ENCODE data around the gene ZFAND2A. TPM values are rescaled to one million over a fixed set of nuclear protein-coding genes. Genes with fewer than 3 reads are reported as not detected.

ZFAND2A gene
- total RNA-seq, 1 experiment from 2014 or later = 14.5 TPM

DNA sequence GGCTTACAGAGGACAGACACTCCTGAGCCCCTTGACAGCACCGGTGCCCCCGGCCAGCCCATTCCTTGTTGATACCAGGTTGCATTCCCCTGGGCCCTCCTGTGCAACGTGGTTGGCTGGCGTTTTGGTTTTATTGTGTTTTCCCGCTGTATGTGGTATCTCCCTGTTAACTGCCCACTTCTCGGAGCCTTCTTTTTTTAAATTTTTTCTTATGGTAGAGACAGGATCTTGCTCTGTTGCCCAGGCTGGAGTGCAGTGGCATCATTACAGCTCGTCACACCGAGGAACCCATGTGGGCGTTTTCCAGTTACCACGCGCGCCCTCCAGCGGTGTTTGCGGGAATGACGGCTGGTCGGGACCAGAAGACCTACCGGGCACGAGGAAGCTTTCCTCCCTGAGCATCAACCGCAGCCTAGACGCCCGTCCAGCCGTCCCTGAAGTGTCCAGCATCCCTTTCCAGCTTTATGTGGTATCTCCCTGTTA, 16.9 kb upstream of the ZFAND2A start (continued):
- TF ChIP-seq, protein P1, sequence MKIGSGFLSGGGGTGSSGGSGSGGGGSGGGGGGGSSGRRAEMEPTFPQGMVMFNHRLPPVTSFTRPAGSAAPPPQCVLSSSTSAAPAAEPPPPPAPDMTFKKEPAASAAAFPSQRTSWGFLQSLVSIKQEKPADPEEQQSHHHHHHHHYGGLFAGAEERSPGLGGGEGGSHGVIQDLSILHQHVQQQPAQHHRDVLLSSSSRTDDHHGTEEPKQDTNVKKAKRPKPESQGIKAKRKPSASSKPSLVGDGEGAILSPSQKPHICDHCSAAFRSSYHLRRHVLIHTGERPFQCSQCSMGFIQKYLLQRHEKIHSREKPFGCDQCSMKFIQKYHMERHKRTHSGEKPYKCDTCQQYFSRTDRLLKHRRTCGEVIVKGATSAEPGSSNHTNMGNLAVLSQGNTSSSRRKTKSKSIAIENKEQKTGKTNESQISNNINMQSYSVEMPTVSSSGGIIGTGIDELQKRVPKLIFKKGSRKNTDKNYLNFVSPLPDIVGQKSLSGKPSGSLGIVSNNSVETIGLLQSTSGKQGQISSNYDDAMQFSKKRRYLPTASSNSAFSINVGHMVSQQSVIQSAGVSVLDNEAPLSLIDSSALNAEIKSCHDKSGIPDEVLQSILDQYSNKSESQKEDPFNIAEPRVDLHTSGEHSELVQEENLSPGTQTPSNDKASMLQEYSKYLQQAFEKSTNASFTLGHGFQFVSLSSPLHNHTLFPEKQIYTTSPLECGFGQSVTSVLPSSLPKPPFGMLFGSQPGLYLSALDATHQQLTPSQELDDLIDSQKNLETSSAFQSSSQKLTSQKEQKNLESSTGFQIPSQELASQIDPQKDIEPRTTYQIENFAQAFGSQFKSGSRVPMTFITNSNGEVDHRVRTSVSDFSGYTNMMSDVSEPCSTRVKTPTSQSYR (CRISPR knock-in tag; IDR thresholded peaks at IDR 0.05) = no peak
- peak; percentile 98 for TF ChIP-seq ZNF121 (CRISPR knock-in tag; IDR thresholded peaks at IDR 0.05)
- TF ChIP-seq, protein P2, sequence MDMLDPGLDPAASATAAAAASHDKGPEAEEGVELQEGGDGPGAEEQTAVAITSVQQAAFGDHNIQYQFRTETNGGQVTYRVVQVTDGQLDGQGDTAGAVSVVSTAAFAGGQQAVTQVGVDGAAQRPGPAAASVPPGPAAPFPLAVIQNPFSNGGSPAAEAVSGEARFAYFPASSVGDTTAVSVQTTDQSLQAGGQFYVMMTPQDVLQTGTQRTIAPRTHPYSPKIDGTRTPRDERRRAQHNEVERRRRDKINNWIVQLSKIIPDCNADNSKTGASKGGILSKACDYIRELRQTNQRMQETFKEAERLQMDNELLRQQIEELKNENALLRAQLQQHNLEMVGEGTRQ (CRISPR knock-in tag; IDR thresholded peaks at IDR 0.05) = no peak

DNA sequence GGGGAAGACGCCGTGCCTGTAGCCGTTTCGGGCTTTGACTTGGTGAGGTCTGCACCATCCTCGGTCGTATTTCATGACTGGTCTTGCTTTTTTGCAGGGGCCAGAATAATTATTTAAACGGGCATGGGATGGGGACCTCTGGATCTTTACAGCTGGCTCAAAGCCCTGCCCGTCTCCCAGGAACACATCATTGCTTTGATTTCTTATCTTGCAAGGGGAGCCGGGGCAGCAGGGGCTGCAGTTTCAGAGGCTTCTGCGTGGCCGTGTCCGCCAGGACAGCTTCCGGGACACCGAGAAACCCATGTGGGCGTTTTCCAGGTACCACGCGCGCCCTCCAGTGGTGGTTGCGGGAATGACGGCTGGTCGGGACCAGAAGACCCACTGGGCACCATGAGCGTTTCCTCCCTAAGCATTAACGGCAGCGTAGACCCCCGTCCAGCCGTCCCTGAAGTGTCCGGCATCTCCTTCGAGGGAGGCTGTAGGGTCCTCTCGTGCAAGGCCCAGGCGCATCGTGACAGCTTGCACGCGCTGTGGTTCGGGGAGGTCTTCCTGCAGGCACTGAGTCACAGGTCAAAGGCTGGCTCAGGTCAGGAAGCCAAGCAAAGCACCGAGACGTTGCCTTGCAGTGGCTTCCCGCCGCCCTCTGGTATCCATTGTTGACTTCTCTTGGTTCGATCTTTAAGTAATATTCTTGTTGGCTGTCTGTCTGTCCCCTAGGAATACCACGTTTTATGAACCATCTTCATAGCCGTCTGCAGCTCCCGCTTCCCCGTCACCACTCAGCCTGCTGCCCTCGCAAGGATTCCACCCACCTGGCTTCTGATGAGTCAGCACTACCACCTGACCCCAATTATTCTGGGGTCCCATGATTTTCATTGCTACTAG, 16.2 kb upstream of the ZFAND2A start:
- ChIA-PET POLR2A (no interaction called here), CTCF (interaction anchor here (0.5 to 2.8 kb wide), 56 partner anchors 10 to 303 kb away, joined by 3 to 25 read pairs (median 4); partner anchors contain the start of genes COX19 and ZFAND2A)
- Mint-ChIP-seq H3K36me3 (peaks cover 10% of the 10 kb centered on the region), H3K4me1 (no peaks in the 10 kb centered on the region), H3K4me3 (peak overlapping the region; percentile 33), H3K9me3 (peaks cover 27% of the 10 kb centered on the region), H3K27me3 (ENCODE audit: low read depth) (peaks cover 12% of the 10 kb centered on the region), H3K27ac (no peak overlapping the region; the same call in 1 of the 2 replicates)
- ATAC-seq (peak; percentile 89), DNase-seq (ENCODE audit: low spot score) (peak; percentile 95)
- TF ChIP-seq ZNF423 (CRISPR knock-in tag; IDR thresholded peaks at IDR 0.05) (no peak), SMAD4 (CRISPR knock-in tag; IDR thresholded peaks at IDR 0.05) (no peak), GABPB1 (CRISPR knock-in tag; IDR thresholded peaks at IDR 0.05) (peak; percentile 22; the same call in 1 of the 2 replicates)
- TF ChIP-seq, protein P3, sequence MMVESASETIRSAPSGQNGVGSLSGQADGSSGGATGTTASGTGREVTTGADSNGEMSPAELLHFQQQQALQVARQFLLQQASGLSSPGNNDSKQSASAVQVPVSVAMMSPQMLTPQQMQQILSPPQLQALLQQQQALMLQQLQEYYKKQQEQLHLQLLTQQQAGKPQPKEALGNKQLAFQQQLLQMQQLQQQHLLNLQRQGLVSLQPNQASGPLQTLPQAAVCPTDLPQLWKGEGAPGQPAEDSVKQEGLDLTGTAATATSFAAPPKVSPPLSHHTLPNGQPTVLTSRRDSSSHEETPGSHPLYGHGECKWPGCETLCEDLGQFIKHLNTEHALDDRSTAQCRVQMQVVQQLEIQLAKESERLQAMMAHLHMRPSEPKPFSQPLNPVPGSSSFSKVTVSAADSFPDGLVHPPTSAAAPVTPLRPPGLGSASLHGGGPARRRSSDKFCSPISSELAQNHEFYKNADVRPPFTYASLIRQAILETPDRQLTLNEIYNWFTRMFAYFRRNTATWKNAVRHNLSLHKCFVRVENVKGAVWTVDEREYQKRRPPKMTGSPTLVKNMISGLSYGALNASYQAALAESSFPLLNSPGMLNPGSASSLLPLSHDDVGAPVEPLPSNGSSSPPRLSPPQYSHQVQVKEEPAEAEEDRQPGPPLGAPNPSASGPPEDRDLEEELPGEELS (CRISPR knock-in tag; IDR thresholded peaks at IDR 0.05) = 0 out of 2 replicates have a peak, but pooled peaks have one; percentile 51
- TF ChIP-seq, protein P4, sequence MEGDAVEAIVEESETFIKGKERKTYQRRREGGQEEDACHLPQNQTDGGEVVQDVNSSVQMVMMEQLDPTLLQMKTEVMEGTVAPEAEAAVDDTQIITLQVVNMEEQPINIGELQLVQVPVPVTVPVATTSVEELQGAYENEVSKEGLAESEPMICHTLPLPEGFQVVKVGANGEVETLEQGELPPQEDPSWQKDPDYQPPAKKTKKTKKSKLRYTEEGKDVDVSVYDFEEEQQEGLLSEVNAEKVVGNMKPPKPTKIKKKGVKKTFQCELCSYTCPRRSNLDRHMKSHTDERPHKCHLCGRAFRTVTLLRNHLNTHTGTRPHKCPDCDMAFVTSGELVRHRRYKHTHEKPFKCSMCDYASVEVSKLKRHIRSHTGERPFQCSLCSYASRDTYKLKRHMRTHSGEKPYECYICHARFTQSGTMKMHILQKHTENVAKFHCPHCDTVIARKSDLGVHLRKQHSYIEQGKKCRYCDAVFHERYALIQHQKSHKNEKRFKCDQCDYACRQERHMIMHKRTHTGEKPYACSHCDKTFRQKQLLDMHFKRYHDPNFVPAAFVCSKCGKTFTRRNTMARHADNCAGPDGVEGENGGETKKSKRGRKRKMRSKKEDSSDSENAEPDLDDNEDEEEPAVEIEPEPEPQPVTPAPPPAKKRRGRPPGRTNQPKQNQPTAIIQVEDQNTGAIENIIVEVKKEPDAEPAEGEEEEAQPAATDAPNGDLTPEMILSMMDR (IDR thresholded peaks at IDR 0.05) = peak; percentile 94

DNA sequence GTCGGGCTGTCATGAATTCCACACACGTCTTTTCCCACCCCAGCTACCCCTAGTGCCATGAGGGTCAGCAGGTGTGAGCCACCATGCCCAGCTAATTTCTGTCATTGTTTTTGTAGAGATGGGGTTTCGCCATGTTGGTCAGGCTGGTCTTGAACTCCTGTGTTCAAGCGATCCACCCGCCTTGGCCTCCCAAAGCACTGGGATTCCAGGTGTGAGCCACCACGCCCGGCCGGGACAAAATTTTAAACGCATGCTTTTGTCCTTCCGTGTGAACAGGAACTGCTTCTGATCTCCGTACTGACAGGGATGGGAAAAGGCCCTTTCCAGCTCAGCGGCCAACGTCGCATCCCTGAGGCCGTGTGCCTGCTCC, 15.6 kb upstream of the ZFAND2A start:
- Mint-ChIP-seq H3K9me3 (peaks cover 27% of the 10 kb centered on the region), H3K4me1 (no peaks in the 10 kb centered on the region), H3K27me3 (ENCODE audit: low read depth) (peaks cover 15% of the 10 kb centered on the region), H3K27ac (no peak overlapping the region), H3K4me3 (peak overlapping the region; percentile 20; the same call in 1 of the 2 replicates), H3K36me3 (peaks cover 10% of the 10 kb centered on the region)
- DNase-seq (ENCODE audit: low spot score) (no peak), ATAC-seq (no peak)
- POLR2A ChIA-PET = no interaction called here
- CTCF ChIA-PET = interaction anchor here (0.6 to 2.8 kb wide), 32 partner anchors 11 to 299 kb away, joined by 3 to 25 read pairs (median 4); partner anchors contain the start of genes COX19 and ZFAND2A
- TF ChIP-seq SMAD3 (CRISPR knock-in tag; IDR thresholded peaks at IDR 0.05; ENCODE audit: borderline replicate concordance) (no peak), MXD4 (CRISPR knock-in tag; IDR thresholded peaks at IDR 0.05; ENCODE audit: borderline replicate concordance) (no peak), OVOL2 (CRISPR knock-in tag; IDR thresholded peaks at IDR 0.05; ENCODE audit: borderline replicate concordance) (no peak)
- TF ChIP-seq, protein P4 (IDR thresholded peaks at IDR 0.05) = no peak
- TF ChIP-seq, protein P1 (CRISPR knock-in tag; IDR thresholded peaks at IDR 0.05) = no peak
- TF ChIP-seq, protein P5, sequence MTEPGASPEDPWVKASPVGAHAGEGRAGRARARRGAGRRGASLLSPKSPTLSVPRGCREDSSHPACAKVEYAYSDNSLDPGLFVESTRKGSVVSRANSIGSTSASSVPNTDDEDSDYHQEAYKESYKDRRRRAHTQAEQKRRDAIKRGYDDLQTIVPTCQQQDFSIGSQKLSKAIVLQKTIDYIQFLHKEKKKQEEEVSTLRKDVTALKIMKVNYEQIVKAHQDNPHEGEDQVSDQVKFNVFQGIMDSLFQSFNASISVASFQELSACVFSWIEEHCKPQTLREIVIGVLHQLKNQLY (CRISPR knock-in tag; IDR thresholded peaks at IDR 0.05) = no peak
- TF ChIP-seq, protein P6, sequence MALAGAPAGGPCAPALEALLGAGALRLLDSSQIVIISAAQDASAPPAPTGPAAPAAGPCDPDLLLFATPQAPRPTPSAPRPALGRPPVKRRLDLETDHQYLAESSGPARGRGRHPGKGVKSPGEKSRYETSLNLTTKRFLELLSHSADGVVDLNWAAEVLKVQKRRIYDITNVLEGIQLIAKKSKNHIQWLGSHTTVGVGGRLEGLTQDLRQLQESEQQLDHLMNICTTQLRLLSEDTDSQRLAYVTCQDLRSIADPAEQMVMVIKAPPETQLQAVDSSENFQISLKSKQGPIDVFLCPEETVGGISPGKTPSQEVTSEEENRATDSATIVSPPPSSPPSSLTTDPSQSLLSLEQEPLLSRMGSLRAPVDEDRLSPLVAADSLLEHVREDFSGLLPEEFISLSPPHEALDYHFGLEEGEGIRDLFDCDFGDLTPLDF (CRISPR knock-in tag; IDR thresholded peaks at IDR 0.05) = no peak

Data from WTC11 (cell line).